ENCODE measurements around the gene DHX58.

The DHX58 gene

DNA sequence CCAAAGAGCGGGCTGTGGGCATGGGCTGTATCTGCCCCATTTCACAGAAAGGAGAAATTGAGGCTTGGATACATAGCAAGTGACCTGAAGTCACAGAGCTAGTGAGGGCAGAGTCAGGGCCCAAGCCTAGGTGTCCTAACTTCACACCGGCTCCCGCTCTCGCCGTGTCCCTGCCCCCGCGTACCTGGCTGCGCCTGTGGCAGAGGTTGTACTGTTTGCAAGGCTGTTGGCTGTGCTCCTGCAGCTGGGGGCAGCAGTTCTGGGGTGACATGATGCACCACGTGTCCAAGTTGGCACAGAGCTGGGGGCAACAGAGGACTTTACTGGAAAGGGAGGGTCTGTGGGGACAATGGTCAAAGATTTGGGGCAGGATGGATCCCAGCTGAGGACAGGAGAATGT, 3.4 kb downstream of the DHX58 start:
- no peak for DNase-seq (ENCODE audit: low read depth)

DNA sequence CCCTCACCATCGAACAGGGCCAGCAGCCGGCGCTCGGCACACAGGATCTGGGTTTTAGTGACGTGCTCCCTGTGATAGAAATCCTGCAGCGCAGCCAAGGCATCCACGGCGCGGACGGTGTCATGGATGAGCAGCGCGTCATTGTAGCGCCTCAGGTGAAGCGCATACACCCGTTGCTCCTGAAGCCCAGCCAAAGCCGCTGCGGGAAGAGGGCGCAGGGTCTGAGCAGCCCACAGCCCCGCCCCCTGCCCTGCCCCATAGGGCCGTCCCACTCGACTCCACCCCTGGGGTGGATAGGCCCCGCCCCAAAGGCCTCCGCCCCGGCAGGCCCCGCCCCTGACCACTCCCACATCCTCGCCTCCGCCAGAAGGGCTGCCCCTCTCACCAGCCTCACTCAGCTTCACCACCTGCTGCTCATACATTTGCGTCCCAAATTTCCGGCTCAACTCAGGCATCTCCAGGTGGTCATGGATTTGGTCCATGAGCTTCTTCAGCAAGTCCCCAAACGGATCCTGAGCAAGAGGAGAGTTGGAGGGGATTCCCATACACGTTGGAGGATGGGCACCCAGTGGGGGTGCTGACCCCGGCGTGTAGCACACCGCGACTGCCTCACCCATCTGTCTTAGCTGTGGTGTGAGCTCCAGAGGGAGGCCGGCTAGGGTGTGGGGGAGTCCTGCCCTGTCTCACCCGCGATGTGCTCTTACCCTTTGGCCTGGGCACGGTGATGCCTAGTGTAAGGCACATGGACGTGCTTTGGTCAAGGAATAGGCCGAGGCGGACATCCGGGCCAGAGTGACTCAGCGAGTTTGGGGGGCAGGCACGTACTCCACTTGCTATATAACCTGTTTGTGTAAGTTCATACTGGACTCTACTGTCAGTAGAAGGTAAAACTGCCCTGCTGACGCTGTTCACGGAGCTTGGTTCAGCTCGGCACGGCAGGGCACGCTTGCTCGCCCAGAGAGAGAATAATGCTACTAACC, 4.6 kb downstream of the DHX58 start:
- DNase-seq (ENCODE audit: low read depth) = peak; percentile 82

DNA sequence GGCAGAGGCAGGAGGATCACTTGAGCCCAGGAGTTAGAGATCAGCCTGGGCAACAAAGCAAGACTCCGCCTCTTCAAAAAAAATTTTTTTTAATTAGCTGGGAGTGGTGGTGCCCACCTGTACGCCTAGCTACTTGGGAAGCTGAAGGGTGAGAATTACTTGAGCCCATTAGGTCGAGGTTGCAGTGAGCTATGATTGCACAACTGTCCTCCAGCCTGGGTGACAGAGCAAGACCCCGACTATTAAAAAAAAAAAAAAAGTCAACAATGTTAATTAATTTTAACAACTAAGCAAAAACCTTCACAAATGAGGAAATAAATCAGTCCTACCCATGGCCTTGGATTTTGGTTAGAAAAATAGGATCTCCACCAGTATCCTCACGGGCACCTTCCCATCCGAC, 5.4 kb downstream of the DHX58 start:
- no peak for DNase-seq (ENCODE audit: low read depth)

DNA sequence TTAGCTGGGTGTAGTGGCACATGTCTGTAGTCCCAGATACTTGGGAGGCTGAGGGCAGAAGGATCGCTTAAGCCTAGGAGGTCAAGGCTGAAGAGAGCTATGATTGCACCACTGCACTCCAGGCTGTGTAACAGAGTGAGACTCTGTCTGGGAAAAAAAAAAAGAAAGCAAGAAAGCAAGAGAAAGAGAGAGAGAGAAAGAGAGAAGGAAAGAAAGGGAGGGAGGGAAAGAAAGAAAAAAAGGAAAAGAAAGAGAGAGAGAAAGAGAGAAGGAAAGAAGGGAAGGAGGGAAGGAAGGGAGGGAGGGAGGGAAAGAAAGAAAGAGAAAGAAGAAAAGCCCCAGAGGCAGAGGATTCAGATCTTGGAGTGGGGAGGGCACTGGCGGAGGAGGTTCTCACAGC, 6.5 kb downstream of the DHX58 start:
- DNase-seq (ENCODE audit: low read depth) = no peak

DNA sequence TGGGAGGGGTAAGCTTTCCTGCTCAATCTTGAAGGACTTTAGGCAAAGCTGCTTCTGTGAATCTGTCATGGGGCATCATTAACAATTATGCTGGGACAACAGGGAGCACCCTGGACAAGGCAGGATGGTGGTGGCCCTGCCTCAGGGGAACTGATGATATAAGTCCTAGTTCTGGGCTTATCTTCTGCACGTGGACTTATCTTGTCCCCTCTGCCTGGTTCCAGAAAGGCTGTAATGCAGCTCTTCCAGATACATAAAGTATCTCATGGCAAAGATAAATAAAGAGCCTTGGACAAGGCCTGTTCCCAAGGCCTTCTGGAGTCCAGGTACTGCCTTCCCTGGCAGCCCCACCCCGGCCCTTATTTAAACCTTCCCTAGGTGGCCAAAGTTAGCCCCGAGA, 8.2 kb downstream of the DHX58 start:
- DNase-seq (ENCODE audit: low read depth) = no peak

DNA sequence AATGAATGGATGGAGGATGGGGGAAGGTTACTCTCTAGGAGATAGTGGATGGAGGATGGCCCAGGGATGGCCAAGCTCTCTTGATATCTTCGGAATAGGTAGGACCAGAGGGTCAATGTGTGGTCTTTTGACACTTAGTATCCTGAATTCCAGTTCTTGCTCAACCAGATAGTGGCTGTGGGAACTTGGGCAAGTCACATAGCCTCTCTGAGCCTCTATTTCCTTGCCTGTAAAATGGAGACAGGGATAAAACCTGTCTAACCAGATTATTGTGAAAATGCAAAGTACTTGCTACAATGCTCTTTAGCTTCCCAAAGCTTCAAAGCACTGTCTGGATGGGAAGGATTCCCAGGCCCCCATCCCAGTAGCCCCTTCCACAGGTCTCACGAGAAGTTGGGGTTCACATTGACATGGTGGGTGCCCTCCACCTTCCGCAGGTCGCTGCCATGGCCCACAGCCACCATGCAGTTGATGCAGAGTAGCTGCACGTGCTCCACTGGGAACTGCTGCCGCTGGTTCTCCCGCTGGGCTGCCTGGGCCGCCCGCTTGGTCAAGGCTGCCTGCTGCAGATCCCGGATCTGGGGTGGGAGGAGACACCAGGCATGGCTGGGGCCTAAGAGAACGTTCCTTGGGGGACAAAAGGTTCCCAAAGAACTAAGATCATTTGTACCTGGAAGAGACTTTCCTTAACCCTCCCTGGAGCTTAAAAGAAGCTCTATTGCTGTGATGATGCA, 9.1 kb downstream of the DHX58 start:
- no peak for DNase-seq (ENCODE audit: low read depth)

DNA sequence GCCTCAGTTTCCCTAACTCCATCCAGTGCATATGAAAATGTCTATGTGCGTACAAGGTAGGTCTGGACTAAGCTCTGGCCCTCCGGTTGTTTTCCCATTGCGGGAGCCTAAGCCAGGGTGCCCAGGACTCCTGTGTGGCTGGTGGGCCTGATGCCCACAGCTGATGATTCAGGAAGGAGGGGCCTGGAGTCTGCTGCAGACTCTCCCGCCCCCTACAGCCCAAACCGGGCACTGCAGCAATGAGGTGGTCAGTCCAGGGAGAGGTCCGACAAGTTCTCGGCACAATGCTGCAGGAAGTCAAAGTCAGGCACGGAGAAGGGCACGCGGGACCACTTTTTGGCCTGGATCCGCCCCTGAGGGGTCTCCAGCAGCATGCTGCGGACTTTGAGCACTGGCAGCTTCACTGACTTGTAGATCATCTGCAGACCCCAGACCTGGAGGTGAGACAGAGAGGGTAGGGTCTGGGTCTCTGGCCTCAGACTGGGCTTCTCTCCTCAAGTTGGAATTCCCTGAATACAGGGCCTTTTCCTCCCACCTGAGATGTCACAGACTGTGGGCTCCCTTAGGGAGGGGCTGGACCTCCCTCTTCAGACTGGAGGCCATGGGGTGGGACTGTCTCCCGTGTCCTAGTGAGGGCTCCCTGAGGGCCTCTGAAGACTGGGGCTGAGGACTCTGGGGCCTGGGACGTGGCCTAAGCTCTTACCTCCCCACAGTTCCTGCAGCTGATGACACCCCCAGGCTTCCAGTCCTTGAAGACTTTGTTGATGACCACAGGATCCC, 10.8 kb downstream of the DHX58 start:
- no peak for DNase-seq (ENCODE audit: low read depth)

DNA sequence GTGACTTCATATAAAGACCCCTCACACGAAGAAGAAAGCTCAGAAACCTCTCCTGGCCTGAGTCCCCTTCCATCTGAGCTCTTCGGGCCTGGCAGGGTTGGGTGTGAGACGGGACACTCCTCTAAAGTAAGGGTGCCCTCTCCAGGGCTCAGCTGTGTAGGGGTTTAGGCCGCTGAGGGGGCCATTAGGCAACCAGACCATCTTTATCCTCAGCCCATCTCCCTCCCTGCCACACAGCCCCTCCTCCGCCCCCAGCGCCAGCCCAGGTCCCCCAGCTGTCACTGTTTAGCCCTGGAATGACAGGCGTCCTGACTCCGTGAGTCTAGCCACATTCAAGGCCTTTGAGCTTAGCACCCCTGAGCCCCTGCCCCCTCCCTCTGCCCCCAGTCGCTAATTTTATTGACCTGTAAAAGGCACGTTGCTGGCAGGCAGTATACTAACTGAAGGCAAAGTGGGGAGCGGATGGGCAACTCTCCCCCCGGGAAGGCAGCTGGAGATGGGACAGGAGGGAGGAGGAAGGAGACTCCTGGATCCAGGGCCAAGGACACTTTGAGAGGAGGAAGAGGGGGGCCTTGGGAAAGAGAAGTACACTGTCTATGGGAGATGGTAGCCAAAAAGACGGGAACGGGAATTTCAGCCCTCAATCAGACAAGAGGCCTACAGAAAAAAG, 13.6 kb downstream of the DHX58 start:
- DNase-seq (ENCODE audit: low read depth) = no peak

DNA sequence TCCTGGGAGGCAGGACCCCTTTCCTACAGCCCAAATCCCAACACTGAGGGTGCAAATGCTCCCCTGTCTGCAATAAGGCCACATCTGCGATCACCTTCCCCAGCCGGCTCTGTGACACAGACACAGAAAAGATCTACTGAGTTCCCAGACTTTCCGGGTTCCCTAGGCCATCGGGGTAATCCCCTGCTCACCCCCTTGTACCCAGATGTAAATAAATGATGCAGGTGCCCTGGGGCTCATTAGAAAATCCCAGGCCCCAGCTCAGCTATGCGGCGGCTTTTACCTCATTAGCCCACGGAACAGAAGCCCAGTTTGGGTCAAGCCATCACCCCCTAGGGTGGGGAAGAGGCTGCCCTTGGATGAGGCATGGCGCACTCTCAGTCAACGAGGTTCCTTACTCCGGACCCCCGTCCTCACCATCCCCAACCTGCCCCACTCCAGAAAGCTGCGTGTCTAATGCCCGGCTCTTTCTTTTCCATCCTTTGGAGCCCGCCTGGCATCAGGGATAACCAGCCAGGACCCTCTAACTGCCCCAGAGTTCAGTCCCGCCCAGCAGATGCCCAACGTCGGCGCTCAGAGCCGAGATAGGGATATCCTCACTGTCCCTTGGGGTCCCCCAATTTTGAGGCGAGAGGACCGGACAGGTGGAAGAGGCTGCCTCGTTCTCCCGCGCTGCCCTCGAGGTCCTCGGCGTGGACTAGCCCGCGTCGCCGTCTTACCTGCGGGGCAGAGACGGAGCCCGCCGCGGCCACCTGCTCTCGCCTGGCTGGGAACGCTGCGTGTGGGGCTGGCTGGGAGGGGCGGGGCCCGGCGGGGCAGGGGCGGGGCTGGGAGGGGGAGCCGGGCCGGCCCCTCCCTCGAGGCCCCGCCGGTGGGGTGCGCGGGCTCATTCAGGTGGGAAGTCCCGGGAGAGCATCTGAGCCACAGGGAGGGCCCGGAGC, 14.6 kb downstream of the DHX58 start, which contains the start of gene ZNF385C:
Gene ZNF385C, minus strand, starts transcription at position 783 of the 941 bp plus-strand sequence. CDS start 35,417 bp downstream, outside the sequence.
- DNase-seq (ENCODE audit: low read depth) = peak; percentile 35

DNA sequence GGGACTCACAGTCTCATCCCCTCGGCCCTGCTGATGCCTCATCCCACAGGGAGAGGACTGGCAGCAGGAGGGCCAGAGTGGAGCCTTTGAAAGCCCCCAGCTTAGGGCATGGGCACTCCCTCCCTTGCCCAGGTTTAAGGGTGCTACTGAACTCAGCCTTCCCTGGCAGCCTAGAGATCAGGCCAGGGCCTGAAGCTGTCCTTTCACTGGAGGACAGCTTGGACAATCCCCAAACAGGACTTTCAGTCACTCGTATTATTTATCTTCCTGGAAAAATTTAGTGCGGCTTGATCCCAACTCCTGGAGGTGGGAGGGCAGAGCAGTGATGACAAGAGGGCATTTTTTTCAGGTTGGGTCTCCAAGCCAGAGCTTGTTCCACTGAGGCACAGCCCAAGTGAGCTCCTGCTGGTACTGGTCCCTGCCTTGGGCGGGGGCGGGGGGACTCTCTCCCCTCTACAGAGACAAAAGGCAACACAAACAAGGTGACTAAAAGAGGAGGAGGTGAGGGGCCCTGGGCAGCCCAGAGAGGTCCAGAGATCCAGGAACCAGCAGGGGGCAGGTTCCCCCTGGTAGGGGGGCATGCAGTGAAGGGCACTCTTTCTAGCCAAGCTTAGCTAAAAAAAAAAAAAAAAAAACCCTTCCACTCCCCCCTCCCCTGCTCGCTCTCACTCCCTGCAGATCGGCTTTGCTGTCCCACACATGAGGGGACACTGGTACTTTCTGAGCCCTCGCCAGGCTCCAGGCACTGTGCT, 16.0 kb downstream of the DHX58 start:
- DNase-seq (ENCODE audit: low read depth) = no peak

DNA sequence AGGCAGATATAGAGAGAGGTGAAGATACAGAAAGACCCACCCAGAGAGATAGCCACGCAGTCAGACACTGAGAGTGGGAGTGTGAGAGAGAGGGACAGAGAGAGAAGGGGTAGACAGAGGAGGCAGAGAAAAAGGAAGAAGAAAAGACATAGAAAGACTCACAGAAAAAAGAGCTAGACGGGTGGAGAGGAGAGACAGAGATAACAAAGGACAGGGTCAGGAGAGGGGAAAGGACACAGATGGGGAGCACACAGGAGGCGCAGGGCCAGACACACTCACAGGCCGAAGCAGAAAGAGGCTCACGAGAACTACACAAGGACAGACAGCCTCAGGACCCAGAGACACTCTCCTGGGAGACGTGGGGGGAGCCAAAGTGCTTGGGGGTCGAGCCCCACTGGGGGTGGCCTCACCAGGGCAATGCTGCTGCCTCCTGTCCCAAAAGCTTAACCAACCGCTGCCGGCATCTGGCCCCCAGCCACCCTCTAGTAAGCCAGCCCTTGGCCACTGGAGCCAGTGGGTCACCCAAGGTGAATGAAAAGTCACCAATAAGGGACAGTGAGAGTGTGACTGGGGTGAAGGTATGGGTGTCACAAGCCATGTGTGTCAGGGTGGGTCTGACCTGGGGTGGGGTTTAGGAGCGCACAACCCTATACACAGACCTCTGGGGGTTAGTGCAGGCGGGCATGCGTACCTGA, 18.0 kb downstream of the DHX58 start:
- no peak for DNase-seq (ENCODE audit: low read depth)

DNA sequence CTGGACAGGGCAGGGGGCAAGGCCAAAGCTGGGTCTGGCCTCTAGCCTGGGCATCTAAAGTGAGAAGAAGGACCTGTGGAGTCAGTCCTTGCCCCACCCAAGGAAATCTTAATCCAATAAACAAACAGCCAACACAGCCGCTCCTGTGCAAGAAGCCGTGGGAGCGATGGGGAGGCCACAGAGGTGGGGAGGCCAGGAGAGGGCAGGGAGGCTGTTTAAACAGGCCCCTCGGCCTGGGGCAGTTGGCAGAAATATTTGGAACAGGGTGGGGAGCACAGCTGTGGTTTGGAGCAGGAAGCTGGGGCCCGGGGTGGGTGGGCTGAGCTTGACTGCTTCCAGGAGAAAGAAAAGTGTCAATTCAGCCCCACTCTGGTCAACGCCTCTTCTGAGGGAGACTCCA, 19.6 kb downstream of the DHX58 start:
- no peak for DNase-seq (ENCODE audit: low read depth)

DNA sequence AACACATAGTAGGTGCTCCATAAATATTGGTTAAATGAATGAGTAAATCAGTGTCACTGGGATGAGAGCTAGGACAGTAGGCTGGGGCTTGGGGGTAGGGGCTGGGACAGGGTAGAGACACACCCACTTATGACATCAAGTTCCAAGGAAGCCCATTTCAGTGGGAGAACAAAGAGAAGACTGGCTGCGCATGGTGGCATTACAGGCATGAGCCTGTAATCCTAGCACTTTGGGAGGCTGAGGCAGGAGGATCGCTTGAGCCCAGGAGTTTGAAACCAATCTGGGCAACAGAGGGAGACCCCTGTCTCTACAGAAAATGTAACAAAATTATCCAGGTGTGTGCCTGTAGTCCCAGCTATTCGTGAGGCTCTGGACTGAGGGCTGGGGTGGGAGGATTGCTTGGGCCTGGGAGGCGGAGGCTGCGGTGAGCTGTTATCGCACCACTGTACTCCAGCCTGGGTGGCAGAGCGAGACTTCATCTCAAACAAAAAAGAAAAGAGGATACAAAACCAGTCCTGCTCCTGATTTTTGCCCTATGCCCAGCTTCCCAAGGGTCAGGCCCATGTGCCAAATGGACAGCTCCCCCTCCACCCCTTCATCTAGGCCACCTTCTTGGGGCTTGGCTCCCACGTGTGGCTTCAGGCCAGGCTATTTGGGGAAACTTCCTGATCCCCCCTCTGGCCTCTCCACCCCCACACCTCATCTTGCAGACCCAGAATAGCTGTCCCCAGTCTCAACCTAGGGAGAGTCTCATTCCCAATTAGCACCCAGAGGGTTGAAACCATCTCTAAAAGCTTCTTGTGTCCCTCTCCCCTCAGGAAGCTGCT, 21.3 kb downstream of the DHX58 start:
- no peak for DNase-seq (ENCODE audit: low read depth)

DNA sequence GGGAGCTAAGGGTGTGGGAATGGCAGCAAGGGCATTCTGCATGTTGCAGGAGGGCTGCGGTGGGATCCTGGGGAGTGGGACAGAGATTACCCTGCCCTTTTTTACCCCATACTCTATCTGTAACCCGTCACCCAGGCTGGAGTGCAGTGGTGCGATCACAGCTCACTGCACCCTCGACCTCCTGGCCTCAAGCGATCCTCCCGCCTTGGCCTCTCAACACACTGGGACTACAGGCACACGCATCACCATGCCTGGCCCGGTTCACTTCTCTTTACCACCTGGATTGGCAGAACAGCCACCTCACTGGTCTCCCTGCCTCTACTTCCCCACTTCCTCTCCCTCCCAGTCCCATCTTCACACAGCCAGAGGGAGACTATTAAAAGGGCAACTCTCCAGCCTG, 23.8 kb downstream of the DHX58 start:
- no peak for DNase-seq (ENCODE audit: low read depth)

DNA sequence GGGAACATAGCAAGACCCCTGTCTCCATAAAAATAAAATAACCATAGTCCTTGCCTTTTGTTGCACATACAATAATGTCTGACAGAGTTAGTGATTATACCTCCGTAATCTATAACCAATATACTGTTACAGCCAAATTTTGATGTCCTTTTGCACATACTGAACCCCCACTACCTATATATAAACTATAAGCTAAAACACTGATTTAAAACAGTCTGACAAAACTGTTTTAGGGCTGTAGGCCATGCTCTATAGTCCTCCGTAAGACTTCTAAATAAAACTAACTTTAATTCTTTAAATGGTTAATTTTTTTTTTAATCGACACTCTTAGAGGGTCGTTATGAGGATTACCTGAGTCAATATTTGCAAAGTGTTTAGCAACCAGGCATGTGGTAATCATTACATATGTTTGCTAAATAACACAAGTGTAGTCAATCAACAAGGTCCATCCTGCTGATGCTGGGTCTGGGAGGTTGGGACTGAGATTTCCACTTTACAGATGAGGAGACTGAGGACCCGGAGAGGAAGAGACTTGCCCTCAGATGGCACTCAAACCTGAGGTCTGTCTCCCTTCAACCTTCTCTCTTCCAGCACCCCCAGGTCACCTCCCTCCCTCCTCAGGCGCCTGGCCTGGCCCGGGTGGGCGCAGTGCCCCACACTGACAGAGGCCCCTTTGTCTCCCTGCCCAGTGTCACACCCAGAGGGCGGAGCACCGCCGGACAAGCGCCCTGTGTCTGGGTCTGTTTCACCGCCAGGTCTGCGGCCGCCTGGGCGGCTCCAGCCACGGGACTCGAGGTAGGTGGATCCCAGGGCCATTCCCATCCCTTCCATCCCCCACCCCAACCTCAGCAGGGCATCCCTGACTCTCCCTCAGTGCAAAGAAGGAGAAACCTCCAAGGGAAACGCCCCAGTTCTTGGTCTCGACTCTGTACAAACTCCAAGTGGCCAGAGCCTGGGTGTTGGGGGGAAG, 24.5 kb downstream of the DHX58 start:
- no peak for DNase-seq (ENCODE audit: low read depth)

DNA sequence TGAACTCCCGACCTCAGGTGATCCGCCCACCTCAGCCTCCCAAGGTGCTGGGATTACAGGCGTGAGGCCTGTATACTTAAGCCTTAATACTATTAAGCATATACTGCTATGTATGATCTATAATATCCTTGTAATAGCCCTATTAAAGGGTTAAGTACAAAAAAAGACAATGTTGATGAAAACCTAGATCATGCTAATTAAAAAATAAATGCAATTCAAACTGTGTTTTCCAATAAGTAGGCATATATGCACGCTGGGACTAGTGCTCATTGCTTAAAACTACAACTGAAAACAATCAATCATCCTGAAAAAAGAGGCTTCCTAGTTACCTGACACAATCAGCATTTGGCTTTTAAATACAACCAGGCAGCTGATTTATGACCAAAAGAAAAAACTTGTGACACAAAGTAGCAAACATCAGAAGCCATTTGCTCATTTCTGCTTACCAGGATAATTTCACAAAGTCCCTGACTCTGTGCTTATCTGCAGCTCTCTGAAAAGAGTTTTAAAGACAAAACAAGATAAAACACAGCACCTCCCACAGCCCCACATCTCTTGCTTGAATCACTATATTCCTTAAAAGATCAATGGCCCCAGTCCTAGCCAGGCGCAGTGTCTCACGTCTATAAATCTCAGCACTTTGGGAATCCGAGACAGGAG, 25.3 kb downstream of the DHX58 start:
- DNase-seq (ENCODE audit: low read depth) = no peak
